ENCODE data around the gene GPANK1.

Gene GPANK1

DNA sequence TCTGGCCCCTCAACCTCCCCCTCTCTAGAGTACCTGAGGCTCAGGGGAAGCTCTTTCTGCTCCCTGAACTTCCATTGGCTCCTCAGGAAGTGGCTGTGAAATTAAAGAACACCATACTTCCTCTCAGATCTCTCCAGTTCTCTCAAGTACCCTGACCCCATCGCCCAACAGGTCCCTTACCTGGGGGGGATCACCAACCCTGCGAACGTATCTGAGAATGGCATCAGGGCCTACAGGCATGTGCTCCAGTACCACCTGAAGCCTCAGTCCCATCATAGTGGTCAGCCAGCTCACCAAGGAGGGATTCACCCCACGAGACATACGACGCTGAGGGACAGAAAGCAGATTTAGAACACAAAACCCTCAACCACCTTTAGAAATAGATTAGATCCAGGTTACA lies 24.2 kb downstream of the GPANK1 start:
- no peak for DNase-seq
- ATAC-seq: no peak

GRCh38 chr6:31639449-31639861 lies 25.3 kb downstream of the GPANK1 start:
- ATAC-seq (peak; percentile 81), DNase-seq (peak; percentile 53)

DNA sequence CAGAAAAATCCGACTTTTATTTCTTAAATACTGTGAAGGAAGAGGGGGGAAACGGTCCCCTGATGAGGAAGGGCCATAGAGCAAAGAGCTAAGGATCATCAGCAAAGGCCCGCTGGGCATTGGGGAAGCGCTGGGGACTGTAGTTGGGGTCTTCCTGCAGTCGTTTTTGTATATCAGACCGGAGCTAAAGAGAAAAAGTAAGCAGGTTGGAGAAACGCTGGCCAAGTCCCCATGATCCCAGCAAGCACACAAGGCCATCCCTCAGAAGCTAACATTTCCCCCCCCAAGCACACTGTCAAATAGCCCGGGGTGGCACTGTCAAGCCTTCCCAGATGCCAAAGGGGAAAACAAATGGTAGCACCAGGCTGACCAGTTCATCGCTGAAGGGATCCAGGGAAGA lies 25.8 kb downstream of the GPANK1 start:
- no peak for DNase-seq
- ATAC-seq: peak; percentile 9

GRCh38 chr6:31636698-31637596 lies 27.9 kb downstream of the GPANK1 start:
- ATAC-seq: no peak

DNA sequence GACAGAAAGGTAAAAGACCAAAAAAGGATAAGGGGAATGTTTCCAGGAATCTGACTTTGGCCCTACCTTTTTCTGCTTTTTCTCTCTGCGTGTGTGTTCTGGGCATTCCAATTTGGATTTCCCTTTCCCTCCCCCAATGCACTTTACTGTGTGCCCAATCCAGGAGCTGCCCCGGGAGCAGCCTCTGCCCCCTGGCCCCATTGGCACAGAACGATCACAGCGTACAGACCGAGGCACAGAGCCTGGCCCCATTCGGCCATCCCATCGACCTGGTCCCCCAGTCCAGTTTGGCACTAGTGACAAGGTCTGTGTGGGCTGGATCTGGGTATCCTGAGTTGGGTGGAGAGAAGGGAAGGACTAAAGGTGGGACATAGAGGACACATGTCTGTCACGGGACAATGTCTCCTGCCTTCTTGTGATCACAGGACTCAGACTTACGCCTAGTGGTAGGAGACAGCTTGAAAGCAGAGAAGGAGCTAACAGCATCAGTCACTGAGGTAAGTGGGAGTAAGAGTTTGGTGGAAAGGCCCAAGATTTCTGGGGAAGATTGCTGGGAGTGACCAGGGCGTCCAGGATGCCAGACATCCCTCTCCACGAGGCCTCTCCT lies 29.7 kb downstream of the GPANK1 start:
- ATAC-seq (no peak), DNase-seq (no peak)

More at GRCh38 chr6:31636698-31637596, 27.9 kb downstream of the GPANK1 start:
- no peak for DNase-seq

DNA sequence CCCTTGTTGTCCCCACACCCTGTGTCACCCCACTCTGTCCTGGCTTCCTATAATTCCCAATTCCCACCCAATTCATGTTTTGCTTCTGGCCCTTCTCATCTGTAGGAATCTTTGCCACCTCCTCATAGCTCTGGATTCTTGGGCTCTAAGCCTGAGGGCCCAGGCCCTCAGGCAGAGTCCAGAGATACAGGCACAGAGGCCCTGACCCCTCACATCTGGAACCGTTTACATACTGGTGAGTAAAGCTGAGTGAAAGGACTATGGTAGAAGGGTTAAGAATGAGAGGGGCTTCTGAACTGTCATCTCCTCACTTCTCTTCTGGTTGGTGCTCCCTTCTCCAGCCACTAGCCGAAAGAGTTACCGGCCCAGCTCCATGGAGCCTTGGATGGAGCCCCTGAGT lies 30.7 kb downstream of the GPANK1 start:
- ATAC-seq (no peak), DNase-seq (no peak)

DNA sequence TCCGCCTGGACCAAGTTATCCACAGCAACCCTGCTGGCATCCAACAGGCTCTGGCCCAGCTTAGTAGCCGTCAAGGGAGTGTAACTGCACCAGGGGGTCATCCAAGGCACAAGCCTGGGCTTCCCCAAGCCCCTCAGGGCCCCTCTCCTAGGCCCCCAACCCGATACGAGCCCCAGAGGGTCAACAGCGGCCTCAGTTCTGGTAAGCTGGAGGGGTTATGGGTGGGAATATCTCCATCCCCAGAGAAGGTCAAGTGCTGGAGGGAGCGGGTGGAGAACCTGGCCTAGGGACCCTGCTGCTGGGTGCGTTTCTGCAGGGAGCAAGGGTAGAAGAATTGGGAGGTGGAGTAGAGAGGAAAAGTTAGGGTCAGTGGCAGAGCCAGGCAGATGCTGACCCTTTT lies 31.4 kb downstream of the GPANK1 start:
- DNase-seq (no peak), ATAC-seq (no peak)

- no peak for DNase-seq
- no peak for ATAC-seq
Measured at GRCh38 chr6:31632279-31632946, 32.4 kb downstream of the GPANK1 start.

- DNase-seq: no peak
Measured at GRCh38 chr6:31631681-31632278, 33.0 kb downstream of the GPANK1 start.

GRCh38 chr6:31631209-31631608 lies 33.6 kb downstream of the GPANK1 start:
- no peak for ATAC-seq
- no peak for DNase-seq

More at GRCh38 chr6:31631681-31632278, 33.0 kb downstream of the GPANK1 start:
- no peak for ATAC-seq

DNA sequence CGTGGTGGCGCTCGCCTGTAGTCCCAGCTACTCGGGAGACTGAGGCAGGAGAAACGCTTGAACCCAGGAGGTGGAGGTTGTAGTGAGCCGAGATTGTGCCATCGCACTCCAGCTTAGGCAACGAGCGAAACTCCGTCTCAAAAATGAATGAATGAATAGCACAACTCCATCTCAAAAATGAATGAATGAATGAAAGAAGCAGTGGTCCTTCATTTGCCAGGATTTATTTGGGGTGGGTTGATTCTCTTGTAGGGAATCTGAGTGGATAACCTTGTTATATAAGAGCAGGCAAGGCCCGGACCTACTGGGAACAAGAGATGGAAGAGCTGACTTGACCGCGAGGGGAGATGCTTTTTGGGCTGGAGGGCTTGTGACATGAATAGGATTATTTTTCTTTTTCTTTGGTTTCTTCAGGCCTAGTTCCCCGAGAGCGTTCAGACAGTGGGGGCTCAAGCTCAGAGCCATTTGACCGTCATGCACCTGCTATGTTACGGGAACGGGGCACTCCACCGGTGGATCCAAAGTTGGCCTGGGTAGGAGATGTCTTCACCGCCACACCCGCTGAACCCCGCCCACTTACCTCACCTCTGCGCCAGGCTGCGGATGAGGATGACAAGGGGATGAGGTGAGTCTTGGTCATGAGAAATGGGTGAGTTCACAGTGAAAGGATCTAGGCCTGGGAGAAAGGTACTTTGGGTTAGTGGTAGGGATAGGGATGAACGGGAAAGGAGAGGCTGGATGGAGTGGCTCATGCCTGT lies 34.4 kb downstream of the GPANK1 start:
- DNase-seq (no peak), ATAC-seq (no peak)

- DNase-seq: no peak
- ATAC-seq: no peak
Measured at GRCh38 chr6:31629014-31629413, 35.8 kb downstream of the GPANK1 start.

- ATAC-seq (no peak), DNase-seq (no peak)
Measured at GRCh38 chr6:31627690-31628287, 37.0 kb downstream of the GPANK1 start.

GRCh38 chr6:31626952-31627351 lies 37.8 kb downstream of the GPANK1 start:
- DNase-seq (no peak), ATAC-seq (no peak)

DNA sequence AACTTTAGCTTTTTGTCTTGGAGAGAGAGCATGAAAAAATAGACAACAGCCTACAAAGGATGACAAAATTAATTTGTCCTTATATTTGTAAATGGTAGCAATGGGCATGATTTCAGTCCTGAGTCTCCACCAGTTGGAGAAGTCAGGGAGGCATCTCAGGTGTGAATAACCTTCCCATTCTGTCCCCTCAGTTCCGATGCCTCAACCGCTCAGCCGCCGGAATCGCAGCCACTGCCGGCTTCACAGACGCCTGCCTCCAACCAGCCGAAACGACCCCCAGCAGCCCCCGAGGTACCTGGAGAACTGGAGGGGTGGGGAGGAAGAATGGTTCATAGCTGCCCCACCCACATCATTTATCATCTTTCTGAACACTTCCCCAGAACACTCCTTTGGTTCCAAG lies 40.7 kb downstream of the GPANK1 start:
- no peak for ATAC-seq
- DNase-seq: no peak

GRCh38 chr6:31622684-31623091 lies 42.1 kb downstream of the GPANK1 start:
- ATAC-seq: no peak

DNA sequence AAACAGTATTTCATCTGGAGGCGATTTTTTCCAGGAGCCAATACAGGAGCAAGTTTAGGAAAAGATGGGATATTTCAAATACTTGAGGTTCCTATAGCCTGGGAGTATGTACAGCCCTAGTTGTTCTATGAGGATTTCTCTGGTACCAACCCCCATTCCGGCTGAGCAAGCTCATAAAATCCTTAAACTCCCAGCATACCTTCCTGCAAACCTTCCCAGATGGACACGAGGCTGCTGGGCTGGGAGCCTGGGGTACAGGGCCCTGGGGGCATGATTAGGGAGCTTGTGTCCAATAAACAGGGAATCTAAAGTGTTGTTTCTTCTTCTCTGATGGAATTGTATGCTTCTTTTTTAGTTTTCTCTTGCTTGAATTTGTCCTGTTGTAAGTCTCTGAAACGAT lies 42.8 kb downstream of the GPANK1 start:
- ATAC-seq (no peak), DNase-seq (no peak)

More at GRCh38 chr6:31622684-31623091, 42.1 kb downstream of the GPANK1 start:
- no peak for DNase-seq

DNA sequence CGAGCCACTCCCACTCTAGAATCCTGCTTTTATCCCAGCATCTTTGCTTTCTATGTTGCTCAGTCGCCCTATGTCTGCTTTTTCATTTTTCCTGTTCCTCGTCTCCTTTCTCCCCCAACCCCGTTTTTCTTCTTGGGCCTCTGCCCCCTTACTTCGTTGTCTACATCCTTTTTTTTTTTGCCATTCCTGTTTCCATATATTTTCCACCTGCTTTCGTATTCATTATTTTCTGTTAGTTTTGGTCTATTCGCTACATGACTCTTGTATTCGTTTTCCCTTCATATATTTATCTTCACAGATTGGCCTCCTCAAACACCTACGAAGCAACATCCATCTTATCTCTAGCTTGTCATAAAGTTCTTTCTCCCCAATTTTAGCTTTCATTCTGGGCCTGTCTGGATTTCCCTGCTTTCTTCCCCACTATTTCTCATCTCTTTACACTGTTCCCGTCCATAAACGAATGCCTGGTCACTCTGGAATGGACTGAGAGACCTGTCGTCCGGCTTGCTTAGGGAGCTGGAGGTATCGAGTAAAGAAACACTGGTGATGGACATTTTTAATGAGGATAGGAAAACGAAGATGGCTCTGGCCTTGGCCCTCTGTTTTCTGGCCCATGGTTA lies 43.4 kb downstream of the GPANK1 start:
- ATAC-seq (no peak), DNase-seq (no peak)

GRCh38 chr6:31620586-31621319 lies 44.0 kb downstream of the GPANK1 start, which contains the start of gene PRRC2A:
Gene PRRC2A (plus strand): TSS chr6:31620715. CDS start chr6:31622790, 2,075 bp downstream.
- DNase-seq (peak; percentile 97), ATAC-seq (peak; percentile 22)

Measured in stimulated activated naive CD8-positive, alpha-beta T cell treated with anti-CD3 and anti-CD28 coated beads, Interleukin-15, Interleukin-2, amounts not matched to agents 100 U/mL and 50 U/mL, for 24 hours (primary cell).